HG02763 (cell line): ENCODE data around the gene CHMP6.

Experiments
- ATAC-seq: cut with Tn5 transposase; IDR thresholded peaks from one replicate; pipeline ENCODE4 v1.9.1; 2021; ENCODE audit warnings: mild to moderate bottlenecking, moderate library complexity; ENCODE audit not compliant: unreplicated experiment

The CHMP6 gene

DNA sequence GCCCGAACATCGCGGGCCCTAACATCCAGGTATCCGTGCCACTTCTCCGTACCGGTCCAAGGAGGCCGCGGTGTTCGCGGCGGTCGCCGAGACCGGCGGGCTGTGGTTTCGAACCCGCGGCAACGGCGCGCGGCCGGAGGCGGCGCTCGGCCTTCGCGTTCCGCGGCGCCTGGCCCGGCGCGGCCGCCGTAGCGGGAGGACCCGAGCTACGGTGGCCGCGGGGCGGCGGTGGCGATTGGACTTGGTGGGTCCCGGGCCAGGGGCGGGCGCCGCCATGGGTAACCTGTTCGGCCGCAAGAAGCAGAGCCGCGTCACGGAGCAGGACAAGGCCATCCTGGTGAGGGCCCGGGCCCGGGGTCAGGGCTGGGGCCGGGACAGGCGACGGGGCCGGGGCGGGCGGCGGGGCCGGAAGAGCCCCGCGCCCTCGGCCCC is at the start of gene CHMP6:
Gene CHMP6, plus strand, starts transcription at position 197 of the 432 bp plus-strand sequence. Its CDS starts 78 bp downstream, at position 275.
- ATAC-seq: peak; percentile 49

DNA sequence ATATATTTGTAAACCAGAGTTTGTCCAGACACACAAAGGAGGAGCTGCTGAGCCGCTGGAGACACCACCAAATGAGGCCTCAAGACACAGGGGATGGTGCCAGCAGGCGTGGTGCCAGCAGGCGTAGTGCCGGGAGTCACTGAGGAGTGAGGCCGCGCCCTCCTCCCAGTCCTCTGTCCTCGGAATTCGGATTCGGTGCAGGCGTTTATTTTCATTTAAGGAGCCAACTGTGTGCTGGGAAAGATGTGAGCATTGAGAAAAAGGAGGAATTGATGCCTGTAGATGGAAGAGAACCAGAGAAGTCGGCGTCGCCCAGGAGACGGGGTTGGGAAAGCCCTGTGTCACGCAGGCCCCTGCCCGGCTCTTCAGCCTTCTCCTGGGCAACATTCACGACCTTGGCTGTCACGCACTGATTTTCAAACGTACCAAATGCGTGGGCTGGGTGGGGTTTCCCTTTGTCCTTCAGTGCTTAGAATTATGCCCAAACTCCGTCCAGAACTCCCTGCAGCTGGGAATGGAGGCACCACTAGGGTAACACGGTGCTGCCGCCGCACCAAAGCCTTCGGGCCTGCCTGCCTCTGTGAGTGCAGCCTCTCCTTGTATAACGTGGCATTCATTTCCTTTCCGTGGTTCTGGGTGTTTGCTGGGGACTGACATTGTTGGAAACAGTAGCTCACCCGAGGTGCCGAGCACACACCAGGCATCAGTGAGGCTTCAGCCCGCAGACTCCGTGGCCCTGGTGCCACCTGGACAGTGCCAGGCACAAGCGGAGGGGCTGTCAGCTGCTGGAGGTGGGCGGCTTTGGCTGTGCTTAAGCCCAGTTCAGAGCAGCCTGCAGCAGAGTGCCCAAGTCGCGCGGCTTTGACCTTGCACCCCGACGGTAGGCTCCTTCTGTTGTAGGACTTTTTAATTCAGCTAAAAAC is 49.0 kb upstream of the CHMP6 start:
- no peak for ATAC-seq

DNA sequence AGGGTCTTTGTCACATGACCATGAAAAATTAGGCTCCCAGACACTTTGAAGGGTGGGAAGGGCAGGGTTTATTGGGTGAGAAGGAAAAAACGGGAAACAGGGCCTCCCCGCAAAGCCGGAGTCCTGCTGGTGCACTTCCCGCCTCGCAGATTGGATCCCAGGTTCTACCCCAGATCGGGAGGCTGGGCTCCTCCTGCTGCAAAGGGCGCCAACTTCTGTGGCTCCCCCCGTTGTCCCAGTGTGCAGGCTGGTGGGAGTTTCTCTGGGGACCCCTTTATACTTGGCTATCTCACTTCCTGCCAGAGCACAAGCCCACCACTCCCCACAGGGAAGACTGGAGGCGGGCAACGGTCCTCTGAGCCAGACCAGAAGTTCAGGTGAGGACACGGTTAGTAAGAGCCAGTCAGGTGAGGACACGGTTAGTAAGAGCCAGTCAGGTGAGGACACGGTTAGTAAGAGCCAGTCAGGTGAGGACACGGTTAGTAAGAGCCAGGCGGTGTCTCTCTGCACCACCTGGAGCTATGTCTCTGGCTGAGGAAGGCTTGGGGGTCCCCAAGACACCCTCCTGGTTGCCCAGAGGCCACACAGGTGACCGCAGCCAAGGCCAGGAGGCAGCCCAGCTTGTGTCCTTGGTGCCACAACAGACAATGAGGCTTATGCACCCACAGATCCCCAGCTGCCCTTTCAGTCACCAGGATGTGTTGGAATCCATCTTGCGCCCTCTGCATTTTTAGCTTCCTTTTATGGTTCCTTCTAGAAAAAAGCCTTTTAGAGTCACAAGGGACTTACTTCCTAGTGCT is 48.1 kb upstream of the CHMP6 start:
- no peak for ATAC-seq

DNA sequence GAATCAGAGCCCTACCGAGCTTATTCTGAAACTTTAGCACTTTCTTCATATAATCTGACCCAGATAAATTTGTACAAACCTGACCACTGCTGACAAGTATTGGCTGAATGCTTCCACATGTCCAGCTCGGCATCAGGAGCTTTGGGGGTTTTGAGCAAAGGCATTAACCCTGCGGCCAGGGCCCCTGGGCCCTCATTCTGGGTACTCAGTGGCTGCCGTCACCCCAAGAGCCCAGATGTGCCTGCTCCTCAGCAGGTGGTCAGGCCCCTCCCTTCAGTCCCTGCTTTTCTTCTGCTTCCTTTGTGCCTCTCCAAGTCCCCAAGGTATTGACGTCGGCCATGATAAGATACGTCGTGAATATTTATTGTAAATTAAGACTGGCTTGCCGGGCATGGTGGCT is 47.3 kb upstream of the CHMP6 start:
- no peak for ATAC-seq

DNA sequence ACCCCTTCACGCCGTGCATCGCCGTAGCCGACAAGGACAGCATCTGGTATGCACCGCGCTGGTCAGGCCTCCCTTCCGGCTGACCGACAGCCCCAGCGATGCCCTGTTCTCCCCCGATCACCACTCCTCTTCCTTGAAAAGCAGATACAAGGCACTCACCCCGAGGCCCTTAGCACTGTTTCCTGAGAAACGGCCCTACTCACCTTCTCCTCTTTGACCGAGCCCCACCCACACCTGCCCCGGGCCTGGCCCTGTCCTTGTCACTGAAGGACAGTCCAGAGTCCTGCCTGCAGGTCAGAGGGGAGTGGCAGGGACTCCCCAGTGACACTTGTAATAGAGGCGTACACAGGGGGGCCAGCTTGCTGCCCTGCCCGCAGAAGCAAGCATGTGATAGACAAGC is 45.9 kb upstream of the CHMP6 start:
- no peak for ATAC-seq

DNA sequence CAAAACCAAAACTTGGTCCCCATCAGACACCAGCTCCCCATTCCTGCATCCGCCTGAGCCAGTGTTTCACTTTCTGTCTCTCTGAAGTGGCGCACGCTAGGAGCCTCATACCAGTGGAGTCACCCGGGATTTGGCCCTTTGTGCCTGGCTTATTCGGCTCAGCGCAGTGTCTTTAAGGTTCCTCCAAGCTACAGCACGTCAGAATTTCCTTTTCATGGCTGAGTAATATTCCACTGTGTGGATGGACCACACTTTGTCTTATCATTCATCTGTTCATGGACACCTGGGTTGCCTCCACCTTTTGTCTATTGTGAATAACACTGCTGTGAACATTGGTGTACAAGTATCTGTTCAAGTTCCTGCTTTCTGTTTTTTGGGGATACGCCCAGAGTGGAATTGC is 45.2 kb upstream of the CHMP6 start:
- no peak for ATAC-seq

DNA sequence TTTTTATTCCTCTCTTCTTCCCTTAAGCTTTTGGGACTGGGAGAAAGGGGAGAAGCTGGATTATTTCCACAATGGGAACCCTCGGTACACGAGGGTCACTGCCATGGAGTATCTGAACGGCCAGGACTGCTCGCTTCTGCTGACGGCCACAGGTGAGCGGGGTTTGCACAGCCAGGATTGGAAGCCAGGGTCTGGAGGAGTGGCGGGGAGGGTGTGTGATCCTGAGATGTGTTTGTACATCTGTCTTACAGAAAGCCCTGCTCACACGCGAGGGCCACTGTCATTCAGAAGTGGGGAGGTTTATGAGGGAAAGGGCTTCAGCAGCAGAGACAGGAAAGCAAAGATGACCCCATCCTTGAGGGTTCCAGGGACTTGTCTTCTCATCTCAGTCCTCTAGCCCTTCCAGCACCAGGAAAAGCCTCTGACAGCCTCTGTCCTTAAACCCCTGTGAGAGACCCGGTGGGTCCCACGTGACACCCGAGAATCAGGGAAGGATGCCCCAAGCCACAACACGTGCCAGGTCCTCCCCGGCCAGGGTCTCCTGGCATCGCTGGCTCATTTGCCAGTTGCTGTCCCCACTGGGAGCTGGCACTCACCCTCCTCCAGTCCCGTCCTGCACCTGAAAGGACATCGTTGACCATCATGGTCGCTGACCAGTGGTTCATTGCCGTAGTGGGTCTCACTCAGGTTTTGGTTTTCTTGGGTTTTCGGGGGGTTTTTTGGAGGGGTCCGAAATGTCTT is 44.3 kb upstream of the CHMP6 start:
- ATAC-seq: no peak

DNA sequence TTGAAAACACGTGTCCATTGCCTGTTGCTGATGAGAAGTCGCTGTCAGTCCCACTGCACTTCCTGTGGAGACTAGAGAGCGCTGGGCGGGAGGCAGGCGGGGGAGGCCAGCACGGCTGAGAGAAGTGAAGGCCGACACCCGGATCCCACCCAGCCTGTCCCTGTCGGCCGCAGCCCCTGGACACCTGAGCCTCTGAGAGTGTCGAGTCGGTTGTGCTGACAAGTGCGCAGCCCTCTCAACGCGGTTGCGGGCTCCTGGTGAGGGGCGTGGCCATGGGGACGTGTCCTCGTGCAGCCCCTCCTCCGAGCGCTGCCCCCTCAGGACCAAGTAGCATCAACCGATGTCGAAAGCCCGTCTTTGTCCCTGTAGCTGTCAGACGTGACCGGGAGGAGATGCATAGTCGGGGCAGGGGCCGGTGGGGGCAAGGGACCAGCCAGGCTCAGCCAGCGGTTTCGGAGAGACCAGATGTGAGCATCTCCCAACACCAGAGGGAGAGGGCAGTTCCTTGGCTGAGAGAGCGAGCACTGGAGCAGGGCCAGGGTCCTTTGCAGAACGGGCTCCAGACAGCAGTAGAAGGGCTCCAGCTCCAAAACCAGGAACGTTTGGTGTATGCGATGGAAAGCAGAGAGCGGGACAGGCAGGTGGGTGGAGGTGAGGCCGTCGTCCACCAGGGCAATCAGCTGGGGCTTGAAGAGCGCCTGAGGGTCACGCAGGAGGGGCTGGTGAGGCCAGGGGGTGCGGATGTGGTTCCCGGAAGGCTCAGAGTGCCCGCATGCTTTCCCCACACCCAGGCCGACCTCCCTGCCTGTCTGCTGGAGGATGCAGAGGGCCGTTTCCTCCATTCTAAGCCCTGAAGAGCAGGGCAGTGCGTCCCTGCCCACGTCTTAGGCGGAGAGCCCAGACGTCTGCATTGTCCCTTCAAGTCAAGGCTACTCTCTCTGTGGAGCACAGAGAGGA is 43.3 kb upstream of the CHMP6 start:
- ATAC-seq: no peak

DNA sequence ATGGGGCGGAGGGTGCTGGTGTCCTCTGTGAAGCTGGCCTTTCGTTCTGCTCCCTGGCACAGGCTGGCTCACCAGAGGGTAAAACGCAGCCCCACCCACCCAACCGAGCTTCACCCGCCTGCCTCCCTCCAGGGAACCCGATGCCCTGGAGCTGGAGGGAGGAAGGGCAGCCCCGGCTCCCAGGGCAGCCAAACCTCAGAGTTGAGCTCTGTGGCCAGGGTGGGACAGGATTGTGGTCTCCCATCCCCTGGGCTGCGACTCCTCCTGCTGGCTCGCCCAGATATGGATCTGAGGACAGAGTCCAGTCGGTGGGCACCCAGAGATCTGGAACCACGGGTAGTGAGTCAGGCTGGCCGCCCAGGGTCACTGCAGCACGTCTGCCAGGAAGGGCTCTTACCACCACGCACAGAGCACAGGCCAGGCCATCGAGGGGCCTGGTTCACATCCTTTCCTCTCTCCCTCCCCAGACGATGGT is 42.6 kb upstream of the CHMP6 start:
- ATAC-seq: no peak

DNA sequence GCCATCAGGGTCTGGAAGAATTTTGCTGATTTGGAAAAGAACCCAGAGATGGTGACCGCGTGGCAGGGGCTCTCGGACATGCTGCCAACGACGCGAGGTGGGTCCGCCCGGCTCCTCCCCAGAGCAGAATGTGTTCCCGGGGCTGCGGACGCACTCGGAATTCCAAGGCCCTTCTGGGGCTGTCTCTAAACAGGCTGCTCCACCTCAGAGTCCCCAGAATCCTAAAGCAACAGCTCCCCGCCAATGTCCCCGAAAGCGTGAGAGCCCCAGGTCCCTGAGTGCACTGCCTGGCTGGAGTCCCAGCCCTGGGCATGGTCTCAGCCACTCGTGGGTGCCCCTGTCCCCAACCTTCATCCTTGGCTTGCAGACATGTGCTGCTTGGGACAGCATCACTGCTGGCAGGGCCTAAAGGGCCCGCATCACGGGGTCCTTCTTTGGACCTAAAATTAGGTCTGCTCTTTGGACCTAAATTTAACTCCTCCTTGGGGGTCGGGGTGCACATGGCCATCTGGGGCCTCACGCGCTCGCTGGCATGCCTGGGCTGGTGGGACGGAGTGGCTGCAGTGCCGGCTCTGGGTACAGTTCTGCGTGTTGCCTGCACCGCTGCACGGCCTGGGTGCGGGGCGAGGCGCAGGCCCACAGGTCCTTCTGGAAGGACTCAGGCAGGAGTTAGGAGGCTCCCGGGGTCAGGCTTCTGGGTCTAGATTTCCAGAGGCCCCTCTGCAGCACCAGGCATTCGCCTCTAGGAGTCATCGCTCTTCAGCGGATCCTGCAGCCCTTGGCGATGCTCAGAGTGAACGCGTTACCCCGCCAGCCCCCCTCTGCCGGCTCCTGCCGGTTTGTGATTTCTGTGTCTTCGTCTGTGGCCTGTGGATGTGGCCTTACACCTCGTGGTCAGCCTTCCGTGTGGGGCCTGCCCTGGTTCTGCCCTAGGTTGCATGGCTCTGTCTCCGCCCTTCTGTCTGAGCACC is 41.9 kb upstream of the CHMP6 start:
- ATAC-seq: no peak

DNA sequence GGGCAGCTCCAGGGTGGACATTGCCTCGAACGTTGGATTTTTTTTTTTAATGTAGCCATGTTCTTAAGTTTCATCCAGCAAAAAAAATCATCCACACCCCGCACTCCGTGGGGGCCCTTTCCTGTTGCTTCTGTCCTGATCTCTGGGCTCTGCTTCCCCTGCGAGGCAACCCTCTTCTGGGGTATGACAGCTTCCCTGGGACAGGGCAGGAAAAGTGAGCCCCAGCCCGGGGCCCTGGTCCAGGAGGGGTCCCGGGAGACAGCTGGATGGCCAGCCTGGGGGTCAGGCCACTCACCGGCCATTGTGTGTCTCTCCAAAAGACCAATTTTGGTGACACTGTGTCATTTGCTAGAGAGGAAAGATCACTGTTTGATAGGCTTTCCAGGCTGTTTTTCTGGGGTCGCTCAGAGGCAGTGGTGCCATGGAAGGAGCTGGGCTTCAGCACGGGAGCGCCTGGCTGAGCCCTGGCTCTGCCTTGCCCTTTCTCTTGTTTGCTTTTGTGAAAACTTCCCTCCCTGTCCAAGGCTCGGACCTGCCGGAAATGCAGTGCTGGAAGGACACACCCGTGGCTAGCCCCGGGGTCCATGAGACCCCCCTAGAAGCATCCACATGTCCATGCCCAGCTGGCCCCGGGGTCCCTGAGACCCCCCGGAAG is 41.0 kb upstream of the CHMP6 start:
- ATAC-seq: no peak

DNA sequence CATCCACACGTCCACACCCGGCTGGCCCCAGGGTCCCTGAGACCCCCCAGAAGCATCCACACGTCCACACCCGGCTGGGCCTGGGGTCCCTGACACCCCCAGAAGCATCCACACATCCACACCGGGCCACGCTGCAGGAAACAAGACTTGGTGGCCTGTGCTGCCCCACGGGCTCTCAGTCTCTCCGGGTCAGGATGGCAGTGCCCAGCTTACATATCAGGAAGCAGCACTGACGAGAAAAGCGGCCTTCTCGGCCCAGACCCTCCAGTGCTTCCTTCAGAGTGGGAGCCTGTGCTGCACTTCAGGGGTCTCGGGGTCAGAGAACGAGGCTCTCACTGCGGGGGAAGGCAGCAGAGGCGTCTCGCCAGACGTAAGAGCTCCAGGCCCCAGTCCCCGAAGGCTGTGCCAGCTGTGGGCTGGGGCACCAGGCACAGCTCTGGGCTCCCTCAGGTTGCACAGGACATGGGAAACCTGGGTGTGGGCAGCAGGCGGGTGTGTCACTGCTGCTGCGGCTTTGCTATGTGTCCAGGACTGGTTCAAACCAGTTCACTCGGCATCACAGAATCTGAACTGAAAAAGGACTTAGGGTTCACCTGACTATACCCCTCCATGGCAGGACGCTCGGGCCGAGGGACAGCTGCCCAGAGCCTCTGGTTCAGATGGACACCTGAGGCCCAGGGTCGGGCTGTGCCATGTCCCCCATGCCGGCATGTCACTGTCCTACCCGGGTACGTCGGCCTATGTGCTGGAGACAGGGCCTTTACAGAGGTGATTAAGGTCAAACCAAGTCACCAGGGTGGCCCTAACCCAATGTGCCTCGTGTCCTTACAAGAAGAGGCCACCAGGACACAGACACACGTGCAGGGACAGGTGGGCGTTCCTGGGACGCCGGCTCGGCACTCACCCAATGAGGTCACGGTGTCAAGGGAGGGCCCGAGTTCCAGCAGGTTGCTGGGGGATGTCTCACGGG is 40.2 kb upstream of the CHMP6 start:
- ATAC-seq: no peak

DNA sequence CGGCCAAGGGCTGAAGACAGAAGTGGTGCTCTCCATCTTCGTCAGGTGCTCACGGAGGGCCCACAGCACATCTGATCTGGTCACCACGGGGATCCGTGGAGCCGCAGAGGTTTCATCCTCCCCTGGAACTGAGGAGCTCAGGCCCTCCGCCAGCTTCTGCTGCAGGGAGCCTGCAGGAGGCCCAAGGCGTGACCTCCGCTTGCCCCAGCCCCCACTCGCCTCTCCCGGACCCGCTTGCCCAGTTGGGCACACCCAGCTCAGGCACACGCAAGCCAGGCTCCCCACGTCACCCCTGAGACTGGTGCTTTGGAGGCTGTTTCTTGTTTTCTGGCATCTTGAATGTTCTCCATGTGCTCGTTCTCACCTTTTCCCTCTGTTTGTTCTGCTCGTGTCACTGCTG is 39.4 kb upstream of the CHMP6 start:
- no peak for ATAC-seq

DNA sequence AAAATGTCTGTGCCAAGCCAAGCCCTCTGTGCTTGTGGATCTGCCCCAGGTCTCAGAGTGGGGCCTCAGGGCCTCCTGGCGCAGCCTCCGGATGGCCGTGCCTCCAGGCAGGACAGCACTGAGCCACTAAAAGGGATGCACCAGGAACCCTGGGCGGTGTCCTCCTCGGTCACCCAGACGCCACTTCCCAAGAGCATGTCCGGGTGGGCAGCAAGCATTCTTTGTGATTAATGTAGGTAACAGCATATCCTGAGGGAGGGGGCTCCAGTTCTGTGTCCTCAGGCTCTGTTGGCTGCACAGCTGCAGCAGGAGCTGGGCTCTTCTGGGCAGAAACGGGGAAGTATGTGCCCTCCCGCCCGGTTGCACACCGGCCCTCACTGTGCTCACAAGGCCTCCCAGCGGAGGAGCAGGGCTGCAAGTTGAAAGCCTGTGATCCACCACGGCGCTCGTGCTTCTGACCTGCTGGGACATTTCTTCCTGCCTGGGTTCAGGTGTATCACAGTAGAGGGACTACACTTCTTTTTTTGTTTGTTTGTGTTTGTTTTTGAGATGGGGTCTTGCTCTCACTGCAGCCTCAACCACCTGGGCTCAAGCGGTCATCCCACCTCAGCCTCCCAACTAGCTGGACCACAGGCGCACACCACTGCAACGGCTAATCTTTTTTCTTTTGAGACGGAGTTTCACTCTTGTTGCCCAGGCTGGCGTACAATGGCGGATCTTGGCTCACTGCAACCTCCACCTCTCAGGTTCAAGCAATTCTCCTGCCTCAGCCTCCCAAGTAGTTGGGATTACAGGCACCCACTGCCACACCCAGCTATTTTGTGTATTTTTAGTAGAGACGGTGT is 37.9 kb upstream of the CHMP6 start:
- no peak for ATAC-seq

DNA sequence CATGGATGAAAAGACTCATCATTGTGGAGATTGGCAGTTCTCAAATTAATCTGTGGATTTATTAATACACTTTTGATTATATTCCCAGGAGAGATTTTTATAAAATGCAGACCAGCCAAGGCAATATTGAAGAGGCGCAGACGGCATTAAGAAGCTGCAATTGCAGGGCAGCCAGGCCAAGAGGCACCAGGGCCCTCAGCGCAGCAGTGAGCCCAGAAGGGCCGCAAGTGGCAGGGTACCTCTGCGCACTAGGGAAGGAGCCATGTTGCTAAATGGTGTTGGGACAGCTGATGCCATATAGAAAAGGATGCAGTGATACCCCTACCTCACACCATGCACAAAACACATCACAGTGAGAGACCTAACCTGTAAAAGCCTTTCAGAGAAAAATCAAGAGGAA is 36.6 kb upstream of the CHMP6 start:
- no peak for ATAC-seq

DNA sequence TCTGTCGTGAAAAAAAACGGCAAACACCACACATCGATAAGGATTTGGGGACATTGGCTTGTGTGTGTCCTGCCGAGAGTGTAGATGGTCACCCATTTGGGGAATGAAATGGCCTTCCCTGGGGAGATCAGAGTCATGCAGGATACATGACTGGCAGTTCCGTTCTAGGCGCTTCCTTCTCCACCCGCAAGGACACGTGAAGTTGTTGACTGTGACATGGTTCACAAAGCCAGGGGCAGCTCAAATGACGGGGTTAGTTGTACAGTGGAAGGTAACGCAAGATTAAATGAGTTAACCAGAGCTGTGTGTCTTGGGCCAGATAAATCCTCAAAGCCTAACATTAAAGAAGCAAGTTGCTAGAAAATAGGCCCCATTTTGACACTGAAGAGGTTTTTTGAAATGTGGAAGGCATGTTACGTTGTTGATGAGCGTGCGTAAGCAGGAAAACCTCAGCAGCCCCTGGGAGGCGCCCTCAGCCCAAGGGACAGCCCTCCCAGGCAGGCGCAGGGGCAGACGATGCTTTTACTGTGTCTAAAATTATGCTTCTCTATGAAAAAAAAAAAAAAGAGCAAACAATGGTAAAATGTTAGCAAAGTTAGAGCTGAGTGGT is 35.9 kb upstream of the CHMP6 start:
- ATAC-seq: no peak
